ENCODE data around the gene NCAM1. TPM values are rescaled to one million over a fixed set of nuclear protein-coding genes. Genes with fewer than 3 reads are reported as not detected.

NCAM1 gene
- total RNA-seq, 6 experiments from 2014 or later = 1.2 to 2.4 (median 1.8) TPM

- no peaks in the 10 kb centered on the region for H3K27me3 ChIP-seq
- H3K36me3 ChIP-seq = peaks cover 0 to 5% (median 0%) of the 10 kb centered on the region in 4 donors
- H3K27ac ChIP-seq = no peak overlapping the region
- intact Hi-C loops (cut with DNase I) = no loop called here
- ATAC-seq (no peak), DNase-seq (no peak)
- TF ChIP-seq CTCF (IDR thresholded peaks at IDR 0.05) = no peak
- TF ChIP-seq POLR2A (IDR thresholded peaks at IDR 0.05) = no peak
- no peak overlapping the region for H3K4me3 ChIP-seq
- no peaks in the 10 kb centered on the region for H3K4me1 ChIP-seq
- 89% methylated on average over 4 of the region's 4 CpGs for WGBS (ENCODE audit: insufficient coverage, low coverage, low lambda C conversion rate, missing lambda C conversion rate)
- no peaks in the 10 kb centered on the region for H3K9me3 ChIP-seq
Observed at GRCh38 chr11:113319085-113319484, 357.9 kb downstream of the NCAM1 start.

- TF ChIP-seq CTCF (IDR thresholded peaks at IDR 0.05) (no peak), POLR2A (IDR thresholded peaks at IDR 0.05) (no peak)
- H3K27me3 ChIP-seq = no peaks in the 10 kb centered on the region
- H3K36me3 ChIP-seq = peaks cover 0 to 18% (median 2%) of the 10 kb centered on the region in 4 donors
- WGBS (ENCODE audit: insufficient coverage, low coverage, low lambda C conversion rate, missing lambda C conversion rate) = 78% methylated on average over 3 of the region's 4 CpGs
- H3K4me3 ChIP-seq = no peak overlapping the region
- H3K27ac ChIP-seq = no peak overlapping the region
- no peak for ATAC-seq
- no peaks in the 10 kb centered on the region for H3K4me1 ChIP-seq
- no peaks in the 10 kb centered on the region for H3K9me3 ChIP-seq
- intact Hi-C loops (cut with DNase I) = no loop called here
- no peak for DNase-seq
Observed at GRCh38 chr11:113322158-113322557, 360.9 kb downstream of the NCAM1 start.

GRCh38 chr11:113324250-113324649 is 363.0 kb downstream of the NCAM1 start:
- H3K4me3 ChIP-seq = no peak overlapping the region
- no peak overlapping the region for H3K27ac ChIP-seq
- no peaks in the 10 kb centered on the region for H3K27me3 ChIP-seq
- intact Hi-C loops (cut with DNase I) = no loop called here
- no peaks in the 10 kb centered on the region for H3K4me1 ChIP-seq
- WGBS (ENCODE audit: insufficient coverage, low coverage, low lambda C conversion rate, missing lambda C conversion rate) = 93% methylated on average over 5 of the region's 5 CpGs
- H3K36me3 ChIP-seq = peaks cover 0 to 18% (median 2%) of the 10 kb centered on the region in 4 donors
- no peaks in the 10 kb centered on the region for H3K9me3 ChIP-seq
- DNase-seq = no peak
- no peak for ATAC-seq
- no peak for TF ChIP-seq POLR2A (IDR thresholded peaks at IDR 0.05)
- TF ChIP-seq CTCF (IDR thresholded peaks at IDR 0.05) = no peak

Small RNA genes within 50 kb of the gene (small RNA-seq; reads per million reads assigned to genes)
- gene RNU7-187P = 0 reads per million in 2 experiments

Measured in right lobe of liver (tissue), 6 donors.